ENCODE results near the gene ACTG2.
A peak's percentile ranks its signal among the peaks of the same experiment; 100 is the strongest.

Gene ACTG2

GRCh38 chr2:73915437-73915993 lies 22.7 kb downstream of the ACTG2 start:
- DNase-seq = no peak

- no peak for DNase-seq
Measured at GRCh38 chr2:73916666-73917065, 23.9 kb downstream of the ACTG2 start.

GRCh38 chr2:73917296-73917695 lies 24.5 kb downstream of the ACTG2 start:
- no peak for DNase-seq

- no peak for DNase-seq
Measured at GRCh38 chr2:73917696-73918207, 24.9 kb downstream of the ACTG2 start.

GRCh38 chr2:73918856-73919255 lies 26.0 kb downstream of the ACTG2 start:
- DNase-seq = no peak

DNA sequence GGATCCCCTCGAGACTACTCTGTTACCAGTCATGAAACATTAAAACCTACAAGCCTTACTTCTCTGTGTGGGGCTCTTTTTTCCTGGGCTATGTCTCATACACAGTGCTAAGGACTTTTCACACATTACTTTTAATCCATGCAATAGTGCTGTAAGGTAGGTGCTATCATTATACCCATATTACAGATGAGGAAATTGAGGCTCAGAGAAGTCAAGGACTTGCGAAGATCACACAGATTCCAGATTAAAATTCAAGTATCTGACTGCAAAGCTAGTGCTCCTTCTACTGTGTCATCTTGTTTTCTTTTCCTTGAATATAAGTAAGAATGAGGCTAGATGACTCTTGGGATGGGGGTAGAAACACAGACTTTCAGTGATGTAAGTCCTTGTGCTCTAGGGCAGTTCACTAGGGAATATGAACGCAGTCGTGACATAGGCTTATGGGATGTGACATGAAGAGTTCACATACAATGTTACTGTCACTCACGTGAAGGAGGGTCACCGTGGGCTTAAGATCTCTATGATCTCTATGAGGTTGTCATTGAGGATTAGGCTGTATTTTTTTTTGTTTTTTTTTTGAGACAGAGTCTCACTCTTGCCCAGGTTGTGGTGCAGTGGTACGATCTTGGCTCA lies 26.9 kb downstream of the ACTG2 start:
- DNase-seq = no peak

- peak; percentile 54 for DNase-seq
Measured at GRCh38 chr2:73920577-73921545, 28.1 kb downstream of the ACTG2 start.

- DNase-seq = no peak
Measured at GRCh38 chr2:73921581-73921980, 28.8 kb downstream of the ACTG2 start.

- DNase-seq = no peak
Measured at GRCh38 chr2:73922681-73923080, 29.9 kb downstream of the ACTG2 start.

DNA sequence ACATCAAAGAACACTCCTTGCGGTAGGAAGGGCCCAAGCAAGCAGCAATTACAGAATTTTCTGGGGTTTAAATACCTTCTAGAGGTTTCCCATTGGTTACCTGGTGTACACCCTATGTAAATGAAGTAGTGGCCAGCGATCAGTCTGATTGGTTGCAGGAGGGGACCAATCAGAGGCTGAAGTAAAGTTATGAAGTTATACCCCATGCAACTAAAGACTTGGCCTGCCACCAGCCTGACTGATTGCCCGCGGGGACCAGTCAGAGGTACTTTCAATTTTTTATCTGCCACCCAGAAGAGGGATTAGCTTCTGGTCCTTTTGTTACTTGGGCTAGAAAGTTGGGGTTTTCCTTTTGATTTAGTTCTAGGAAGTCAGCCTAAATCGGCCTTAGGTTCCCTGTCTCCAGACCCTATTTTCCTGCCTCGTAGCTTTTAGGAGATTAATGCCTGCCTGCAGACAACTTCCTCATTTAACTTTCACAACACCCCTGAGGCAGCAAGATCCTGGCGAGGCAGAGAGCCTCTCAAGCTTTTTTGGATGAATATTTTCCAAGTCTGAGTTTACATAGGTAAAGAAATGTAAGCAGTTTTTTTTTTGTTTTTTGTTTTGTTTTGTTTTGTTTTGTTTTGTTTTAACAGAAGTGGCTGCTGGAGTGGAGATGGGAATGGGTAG lies 32.4 kb downstream of the ACTG2 start:
- DNase-seq = no peak

DNA sequence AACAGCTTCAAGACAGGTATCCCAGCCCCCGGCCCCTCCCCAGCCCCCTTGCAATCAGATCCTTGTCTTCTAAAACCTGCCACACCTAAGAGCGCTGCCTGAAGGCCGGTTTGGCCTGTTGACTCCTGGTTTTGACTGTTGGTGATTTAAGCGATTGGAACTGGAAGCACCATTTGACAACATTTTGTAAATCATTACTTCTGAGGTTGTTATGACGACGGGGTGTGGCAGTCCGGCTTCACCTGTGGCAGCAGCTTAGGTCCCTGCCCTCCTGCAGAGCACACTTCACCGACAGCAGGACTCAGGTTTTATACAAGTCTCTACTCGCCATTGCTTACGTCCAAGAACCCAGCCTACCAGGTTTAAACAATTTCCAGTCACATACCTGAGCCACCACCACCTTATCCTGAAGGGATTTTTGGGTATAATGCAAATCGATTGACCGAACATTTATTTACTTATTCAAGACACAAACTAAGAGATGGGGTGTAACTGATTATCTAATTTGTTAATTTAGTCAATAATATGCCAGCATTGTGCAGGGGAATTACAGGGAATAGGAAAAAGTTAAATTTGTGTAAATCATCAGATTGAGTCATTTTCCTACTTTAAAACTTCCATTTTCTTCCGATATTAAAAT lies 33.2 kb downstream of the ACTG2 start:
- DNase-seq = no peak

DNA sequence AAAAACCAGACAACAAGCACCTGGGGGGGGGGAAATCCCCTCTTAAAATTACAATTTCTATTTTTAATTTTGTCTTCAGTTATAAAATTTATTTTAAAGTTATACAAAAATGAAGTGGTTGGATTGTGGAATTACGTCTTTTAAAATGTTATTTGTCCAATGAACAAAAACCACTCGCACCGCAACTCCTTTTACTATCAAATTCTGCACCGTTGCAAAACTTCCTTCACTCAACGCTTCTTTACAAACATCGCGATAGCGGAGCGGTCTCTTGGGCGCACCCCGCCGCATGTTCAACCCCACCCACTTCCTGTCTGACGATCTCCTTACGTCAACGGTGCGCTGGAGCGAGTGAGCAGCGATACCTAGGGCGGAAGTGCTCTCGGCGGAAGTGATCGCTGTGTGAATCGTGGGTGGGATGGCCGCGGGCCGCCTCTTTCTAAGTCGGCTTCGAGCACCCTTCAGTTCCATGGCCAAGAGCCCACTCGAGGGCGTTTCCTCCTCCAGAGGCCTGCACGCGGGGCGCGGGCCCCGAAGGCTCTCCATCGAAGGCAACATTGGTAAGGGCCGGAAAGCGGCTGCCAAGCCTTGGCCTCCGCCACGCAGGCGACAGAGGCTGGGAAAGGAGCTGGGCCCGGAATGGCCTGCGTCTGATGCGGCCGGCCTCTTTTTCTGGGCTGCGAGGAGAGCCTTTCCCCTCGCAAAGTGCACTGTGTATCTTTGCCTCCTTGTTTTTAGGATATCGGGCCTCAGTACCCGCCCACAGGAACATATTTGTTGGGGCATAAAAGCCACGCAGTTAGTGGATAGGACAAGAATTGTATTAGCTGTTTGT lies 33.9 kb downstream of the ACTG2 start, which contains the start of gene DGUOK:
DGUOK (plus strand) TSS at position 388 of the 835 bp plus-strand sequence; CDS start at position 419, 31 bp downstream.
- peak; percentile 97 for DNase-seq

- DNase-seq = no peak
Measured at GRCh38 chr2:73927344-73927743, 34.5 kb downstream of the ACTG2 start.

DNA sequence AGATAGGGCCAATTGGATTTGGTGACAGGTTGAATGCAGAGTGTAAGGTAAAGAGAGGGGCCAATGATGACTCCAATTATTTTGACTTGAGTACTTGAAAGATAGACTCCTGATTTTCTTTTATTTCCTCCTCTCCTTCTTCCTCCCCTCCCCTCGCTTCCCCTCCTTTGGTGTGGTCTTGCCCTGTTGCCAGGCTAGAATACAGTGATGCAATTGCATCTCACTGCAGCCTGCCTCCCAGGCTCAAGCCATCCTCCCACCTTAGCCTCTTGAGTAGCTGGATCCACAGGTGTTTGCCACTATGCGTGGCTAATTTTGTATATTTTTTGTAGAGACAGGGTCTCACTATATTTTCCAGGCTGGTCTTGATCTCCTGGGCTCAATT lies 36.1 kb downstream of the ACTG2 start:
- no peak for DNase-seq

DNA sequence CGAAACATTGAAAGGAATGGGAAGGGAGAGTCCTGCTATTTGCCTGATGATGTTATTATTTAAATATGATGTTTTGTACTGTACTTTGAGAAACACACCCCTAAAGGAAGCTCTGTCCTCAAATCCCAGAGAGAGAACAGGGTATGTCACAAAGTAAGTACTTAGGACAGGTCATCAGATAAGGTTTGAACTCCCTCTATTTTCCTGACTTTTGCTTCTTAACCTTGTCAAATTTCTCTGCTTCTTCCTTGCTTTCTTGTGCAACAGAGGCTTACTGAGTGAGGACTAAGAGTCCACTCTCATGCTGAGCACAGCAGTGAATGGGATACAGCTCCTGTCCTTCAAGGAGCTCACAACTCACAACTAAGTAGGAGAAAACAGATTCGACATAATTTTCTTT lies 37.6 kb downstream of the ACTG2 start:
- no peak for DNase-seq

DNA sequence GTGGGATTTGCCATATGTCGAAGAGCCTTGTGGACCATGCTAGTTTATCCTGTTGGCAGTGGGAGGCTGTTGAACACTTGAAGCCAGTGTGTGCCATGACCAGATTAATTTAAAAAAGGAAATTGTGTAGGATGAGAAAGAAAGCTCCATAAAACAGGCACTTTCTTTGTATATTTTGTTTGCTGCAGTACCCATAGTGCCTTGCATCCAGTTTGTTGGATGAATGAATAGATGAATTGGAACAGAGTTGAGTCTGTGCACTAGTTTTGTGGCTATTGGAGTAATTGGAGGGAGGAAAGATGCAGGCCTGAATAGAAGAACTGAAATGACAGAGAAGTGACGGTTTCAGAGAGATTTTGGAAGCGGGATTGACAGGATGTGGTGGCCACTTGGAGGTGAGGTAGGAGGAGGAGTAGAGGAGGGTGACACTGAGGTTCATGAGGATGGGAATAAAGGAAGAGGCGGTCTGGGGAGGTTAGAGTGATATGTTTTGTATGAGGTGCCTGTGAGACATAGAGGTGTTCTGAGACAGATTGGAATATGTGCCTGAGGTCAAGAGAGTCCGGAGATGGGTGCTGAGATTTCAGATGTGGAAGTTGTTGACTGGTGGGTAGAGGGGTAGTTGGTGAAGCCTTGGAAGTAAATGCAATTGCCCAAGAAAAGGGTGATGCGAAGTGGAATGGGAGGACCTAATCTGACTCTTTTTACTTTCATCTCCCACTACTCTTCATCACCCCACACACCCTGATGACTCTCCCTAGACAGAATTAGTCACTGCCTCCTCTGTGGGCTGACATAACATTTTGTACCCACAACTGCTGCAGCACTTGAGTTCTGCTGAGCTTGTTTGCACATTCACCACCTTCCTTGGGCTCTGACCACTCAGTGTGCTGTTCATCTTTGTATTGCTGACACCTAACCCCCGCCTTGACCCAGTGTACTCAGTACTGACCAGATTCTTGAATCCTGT lies 39.0 kb downstream of the ACTG2 start:
- peak; percentile 39 for DNase-seq

DNA sequence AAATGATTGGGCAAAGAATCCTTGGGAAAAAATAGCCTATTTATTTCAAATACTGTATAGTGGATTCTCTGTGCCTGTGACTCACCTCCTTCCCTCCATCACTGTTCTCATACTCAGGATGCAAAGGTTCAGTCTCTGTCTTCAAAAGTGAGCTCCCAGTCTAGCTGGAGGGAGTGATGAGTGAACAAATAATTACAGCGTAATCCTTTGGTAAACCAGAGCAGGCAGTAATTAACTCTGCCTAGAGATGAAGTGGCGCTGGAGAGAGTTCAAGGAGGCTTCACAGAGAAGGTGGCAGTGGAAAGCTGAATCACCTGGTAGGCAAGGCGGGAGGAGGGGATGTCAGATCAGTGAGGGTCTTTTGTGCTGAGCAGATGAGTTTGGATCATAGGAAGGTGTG lies 40.4 kb downstream of the ACTG2 start:
- no peak for DNase-seq

DNA sequence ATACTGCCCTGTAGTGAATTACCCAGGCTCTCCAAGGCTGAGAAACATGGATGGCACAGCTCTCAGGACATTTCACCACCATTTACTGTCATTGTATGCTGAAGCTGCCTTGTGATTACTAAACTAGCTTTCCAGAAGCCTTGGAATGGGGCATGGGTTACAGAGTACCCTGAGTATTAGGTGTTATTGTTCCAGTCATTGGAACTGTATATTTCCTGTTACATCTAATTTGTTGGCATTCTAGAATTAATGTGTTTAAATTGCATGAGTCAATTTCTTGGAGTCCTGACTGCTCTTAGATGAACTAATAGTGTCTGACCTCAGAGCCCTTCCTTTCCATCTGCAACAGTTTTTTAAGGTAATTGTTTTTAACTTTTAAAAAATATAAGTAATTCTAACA lies 42.8 kb downstream of the ACTG2 start:
- DNase-seq = no peak

DNA sequence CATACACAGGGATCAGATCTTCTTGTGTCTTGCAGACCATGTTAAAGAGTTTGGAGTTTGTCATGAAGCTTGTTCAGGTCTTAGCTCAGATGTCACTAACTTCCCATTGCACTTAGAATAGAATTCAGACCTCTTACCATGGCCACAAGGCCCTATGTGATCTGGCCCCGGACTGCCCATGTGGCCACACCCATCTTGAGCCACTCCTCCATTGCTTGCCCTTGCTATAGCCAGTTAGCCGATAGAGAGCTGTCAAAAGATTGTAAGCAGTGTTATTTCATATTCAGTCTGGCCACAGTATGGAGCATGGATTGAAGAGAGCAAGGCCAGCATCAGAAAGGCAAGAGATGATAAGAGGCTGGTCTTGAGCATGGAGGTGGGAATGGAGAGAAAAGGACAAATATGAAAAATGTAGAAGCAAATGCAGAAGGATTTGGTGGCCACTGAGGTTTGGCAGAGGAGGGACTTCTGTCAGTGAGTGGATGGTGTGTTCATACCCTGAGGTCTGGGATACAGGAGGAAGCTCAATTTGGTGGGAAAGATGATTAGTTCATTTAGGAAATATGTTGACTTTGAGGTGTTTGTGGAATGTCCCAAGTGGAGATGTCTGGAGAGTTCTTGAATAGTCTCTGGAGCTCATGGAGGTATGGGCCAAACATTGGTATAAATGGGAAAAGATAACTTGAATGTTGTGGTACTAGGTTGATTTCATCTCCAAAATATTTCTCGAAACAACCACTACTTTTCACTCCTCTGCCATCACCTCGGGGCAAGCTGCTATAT lies 44.5 kb downstream of the ACTG2 start:
- DNase-seq = no peak
